Stimulated activated CD4-positive, alpha-beta T cell treated with anti-CD3 and anti-CD28 coated beads, Interleukin-15, amount 100 ng/mL, for 48 hours (primary cell): ENCODE results near the gene CDC37.
"Not testable (repeated sequence)": the region's sequence is repeated elsewhere in the genome, so short reads cannot be mapped to it uniquely, and the experiment has no call there.

Experiments used
- DNase-seq, 2 donors: peaks; one replicate each; pipeline ENCODE4 v3.0.0-alpha.2; 2020; ENCODE audit warnings: low read depth in 2 of 2

The CDC37 gene

GRCh38 chr19:10419646-10420443 is 16.5 kb upstream of the CDC37 start:
- DNase-seq: no peak

GRCh38 chr19:10419200-10419645 is 15.9 kb upstream of the CDC37 start:
- DNase-seq: no peak

- no peak for DNase-seq
Measured at GRCh38 chr19:10418485-10419199, 15.3 kb upstream of the CDC37 start.

DNA sequence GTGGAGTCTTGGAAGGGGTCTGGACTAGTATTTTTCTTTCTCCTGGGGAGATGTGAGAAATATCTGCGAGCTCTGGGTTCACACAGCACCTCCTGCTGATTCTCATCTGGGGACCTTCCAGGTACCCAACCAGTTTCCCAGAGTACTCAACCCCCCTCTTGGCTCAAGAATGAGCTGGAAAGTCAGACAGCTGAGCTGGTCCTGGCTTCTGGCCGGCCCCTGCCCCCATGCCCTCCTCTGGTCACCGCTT is 14.8 kb upstream of the CDC37 start:
- no peak for DNase-seq

GRCh38 chr19:10417541-10418234 is 14.3 kb upstream of the CDC37 start:
- no peak for DNase-seq

DNA sequence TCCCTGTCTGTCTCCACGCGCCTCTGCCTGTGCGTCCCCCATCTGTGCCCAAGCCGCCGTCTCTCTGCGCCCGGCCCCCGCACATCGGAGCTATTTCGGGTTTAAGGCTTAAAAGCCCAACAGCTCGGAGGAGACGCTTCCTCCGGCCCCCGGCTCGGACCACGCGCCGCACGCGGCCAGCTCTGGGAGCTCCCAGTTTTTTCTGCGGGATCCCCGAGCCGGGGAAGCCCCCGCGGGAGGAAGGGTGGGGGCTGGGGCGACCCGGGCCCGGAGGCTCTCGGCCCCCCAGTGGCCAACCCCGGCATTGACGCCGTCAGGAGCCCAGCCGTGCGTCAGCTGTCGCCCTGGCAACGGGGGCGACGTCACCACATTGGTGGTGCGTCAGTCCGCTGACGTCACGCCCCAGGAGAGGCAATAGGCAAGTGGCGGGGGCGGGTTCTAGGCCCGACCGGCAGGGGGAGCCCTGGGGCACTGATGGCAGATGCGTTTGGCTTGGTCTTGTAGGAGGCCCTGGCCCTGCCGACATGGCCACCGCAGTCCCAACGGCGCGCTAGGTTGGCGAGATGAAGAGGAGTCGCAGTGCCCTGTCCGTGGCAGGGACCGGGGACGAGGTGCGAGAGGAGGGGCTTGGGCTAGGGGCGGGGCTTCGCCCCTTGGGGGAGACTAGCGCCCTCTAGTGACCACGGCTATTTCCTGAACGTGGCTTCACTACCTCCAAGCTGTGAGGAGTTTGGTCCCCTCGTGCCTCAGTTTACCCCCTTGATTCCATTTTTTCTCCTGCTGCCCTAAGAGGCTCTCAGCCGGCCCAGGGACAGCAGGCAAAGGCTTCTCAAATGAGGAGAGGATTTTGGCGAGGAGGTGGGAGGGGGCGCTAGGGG is 13.3 kb upstream of the CDC37 start:
- DNase-seq: peak; percentile 93 to 94

- no peak for DNase-seq
Measured at GRCh38 chr19:10416083-10416379, 12.7 kb upstream of the CDC37 start.

GRCh38 chr19:10412257-10412977 is 9.1 kb upstream of the CDC37 start:
- DNase-seq: no peak

GRCh38 chr19:10411224-10411623 is 7.9 kb upstream of the CDC37 start:
- not testable (repeated sequence) for DNase-seq

DNA sequence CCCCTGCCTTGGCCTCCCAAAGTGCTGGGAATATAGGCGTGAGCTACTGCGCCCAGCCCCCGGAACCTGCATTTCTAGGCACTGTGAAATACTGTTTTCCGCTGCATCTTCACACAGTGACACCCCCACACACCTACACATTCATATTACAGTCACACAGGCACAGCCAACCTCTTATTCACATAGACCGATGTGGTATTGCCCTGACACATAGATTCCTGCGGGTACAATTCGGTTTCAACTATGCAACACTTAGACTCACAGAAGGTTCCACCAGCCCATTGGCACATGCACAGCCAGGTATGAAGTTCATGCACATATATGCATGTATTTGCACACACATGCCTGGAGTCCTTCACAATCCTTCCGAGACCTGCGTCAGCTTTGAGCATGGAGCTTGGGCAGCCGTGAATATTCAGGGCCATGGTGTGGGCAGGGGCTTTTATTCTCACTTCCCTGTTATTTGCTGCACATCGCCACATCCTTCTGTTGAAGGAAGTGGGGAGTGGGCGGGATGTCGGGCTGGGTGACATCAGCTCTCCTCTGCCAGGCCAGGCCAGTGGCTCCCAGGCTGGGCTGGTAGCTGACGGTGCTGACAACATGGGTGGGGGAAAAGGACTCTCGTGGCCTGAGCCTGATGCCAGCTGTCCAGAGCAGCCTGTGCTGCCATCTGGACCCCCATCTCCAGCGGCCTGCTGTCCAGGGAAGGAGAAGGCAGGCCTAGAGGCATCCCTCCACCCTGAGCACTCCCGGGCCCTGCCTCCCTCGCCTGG is 5.4 kb upstream of the CDC37 start:
- DNase-seq: peak in 1 of 2 donors; percentile 71

- DNase-seq: no peak
Measured at GRCh38 chr19:10407096-10407495, 3.8 kb upstream of the CDC37 start.

DNA sequence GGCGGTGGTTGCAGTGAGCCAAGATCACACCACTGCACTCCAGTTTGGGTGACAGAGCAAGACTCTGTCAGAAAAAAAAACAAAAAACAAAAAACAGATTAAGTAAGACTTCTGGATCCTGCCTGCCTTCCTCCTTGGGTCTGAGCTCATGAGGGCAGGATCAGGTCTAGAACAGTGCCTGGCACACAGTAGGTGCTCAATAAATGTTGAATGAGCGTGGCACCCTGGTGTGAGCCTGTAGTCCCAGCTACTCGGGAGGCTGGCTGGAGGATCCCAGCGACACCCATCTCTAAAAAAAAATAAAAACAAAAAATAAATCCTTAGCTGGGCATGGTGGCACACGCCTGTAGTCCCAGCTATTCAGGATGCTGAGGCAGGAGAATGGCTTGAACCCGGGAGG is 2.8 kb upstream of the CDC37 start:
- no peak for DNase-seq

DNA sequence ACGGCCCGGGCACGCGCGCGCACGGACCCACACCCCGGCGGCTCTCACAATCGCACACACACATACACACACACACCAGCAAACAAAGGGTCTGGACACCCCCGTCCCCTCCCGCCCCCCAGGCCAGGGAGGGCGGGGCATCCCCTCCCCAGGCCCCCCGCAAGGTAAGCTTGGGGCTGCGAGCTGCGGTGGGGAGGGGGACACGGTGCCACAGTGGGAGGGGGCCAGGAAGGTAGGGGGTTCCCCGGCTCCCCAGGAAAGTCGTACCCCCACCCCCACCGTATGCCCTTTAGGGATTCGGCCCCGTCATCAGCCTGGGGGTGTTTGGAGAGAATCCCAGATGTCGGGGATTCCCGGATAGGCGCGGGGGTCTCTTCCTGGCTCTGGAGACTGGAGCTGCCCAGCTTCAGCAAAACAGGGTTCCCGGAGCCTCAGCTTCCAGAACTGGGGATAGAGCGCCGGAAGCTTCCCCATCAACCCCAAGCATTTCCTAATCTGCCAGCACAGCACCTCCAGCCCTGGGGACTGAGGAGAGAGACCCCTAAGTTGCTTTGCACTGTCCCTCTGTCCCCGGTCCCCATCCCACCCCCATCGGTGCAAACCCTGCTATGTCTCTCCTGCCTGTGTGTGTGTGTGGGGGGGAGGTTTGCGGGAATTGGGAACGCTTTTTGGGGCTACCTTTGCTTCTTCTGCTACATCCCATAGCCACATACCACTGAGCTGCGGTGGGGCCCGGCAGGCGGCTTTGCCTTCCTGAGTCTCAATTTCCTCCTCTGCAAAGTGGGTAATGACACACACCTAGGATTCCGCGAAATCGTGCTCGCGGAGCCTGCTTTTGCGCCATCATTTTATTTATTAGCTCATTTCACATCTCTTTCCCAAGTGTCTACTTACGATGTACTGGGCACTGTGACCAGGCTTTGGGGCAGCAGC is 1.8 kb upstream of the CDC37 start:
- DNase-seq: peak in 1 of 2 donors; percentile 56

DNA sequence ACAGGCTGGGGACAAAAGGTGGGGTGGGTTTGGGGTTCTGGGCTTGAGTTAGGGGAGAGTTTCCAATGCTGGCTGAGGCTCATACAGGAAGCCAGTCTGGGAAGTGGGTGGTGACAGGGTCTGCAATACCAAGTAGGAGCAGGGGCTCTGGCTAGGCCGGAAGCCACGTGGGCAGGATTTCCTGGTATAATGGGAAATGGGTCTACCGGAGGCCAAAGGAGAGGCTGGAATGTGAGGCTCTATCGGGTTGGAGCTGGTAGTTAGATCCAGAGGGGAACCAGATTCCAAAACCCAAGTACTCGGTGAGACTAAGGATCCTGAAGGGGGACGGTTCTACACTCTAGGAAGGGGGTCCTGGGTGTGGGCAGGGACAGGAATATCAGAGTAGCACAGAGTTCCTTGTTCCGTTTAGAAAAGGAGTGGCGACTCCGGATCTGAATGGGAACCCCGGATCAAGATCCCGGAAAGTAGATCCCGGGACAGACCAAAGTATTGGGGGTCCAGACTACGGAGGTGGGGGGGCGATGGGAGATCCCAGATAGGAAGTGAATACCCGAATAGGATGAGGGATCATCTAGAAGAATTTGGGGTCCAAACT is 802 bp downstream of the CDC37 start:
- no peak for DNase-seq

DNA sequence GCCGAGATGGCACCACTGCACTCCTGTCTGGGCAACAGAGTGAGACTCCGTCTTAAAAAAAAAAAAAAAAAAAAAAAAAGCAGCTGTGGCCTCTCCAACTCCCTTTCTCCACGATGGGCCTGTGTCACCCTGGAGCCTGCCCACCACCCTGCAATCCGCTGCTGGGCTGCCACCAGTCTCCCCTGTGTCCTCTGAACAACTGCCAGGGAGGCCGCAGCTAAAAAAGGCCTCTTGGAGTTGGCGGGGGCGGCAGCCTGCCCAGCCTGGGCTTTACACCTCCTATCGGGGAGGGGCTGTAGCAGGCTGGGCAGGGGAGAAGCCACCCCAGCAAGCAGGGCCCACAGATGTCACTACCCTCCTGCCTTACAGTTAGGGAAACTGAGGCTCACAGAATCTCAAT is 3.5 kb downstream of the CDC37 start:
- no peak for DNase-seq

GRCh38 chr19:10399340-10399739 is 4.0 kb downstream of the CDC37 start:
- DNase-seq: not testable (repeated sequence)

GRCh38 chr19:10398819-10399218 is 4.5 kb downstream of the CDC37 start:
- DNase-seq: no peak

DNA sequence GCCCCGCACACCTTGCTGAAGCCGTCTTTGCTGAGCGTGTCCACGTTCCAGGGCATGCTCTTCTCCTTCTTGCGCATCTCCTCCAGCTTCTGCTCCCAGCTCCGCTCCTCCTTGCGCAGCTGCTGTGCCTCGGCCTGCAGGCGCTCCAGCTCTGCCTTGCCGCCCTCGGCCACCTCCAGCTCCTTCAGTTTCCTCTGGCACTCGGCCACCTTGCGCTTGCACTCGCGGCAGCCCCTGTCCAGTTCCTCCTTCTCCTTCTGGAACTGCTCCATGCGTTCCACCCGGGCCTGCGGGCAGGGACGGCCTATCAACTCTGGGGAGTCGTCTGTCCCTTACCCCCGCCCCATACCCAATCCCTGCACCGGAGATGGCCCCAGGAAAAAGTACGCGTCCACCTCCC is 7.4 kb downstream of the CDC37 start:
- no peak for DNase-seq

DNA sequence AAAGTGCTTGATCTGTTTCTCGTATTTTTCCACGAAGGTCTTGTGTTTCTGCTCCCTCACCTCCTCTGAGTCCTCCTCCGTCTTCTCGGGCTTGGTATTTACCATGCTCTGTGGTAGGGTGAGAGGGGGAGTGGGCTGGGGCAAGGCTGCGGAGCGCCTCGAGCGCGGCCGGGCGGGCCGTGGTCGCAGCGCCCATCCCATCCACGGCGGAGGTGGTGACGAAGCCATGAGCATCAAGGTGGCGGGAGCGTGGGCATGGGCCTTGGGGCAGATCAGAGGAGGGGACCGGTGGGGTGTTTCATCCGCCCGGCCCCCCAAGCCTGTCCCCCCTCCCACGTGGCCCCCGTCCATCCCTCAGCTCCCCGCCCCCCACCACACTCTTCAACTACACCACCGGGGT is 7.9 kb downstream of the CDC37 start:
- DNase-seq: no peak
